ENCODE results near the gene USP1. TPM values are rescaled to one million over a fixed set of nuclear protein-coding genes. Genes with fewer than 3 reads are reported as not detected.

The USP1 gene
- total RNA-seq, 1 donor from 2014 or later = 44.2 TPM

DNA sequence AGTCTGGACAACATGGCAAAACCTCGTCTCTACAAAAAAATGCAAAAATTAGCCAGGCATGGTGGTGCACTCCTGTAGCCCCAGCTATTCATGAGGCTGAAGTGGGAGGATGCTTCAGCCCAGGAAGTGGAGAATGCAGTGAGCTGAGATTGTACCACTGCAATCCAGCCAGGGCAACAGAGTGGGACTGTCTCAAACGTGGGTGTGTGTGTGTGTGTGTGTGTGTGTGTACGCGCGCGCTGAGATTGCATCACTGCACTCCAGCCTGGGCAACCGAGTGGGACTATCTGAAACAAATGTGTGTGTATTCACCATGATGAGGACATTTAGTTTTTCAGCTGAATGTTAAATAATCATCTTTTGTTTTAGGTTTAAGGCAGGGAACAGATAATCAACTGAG, 21.1 kb downstream of the USP1 start:
- no peaks in the 10 kb centered on the region for H3K9me3 Mint-ChIP-seq
- no peaks in the 10 kb centered on the region for H3K27me3 Mint-ChIP-seq
- DNase-seq (ENCODE audit: extremely low spot score, unreplicated experiment) = no peak
- H3K36me3 Mint-ChIP-seq = peaks cover 18% of the 10 kb centered on the region
- H3K4me1 Mint-ChIP-seq (ENCODE audit: unreplicated experiment) = no peaks in the 10 kb centered on the region
- TF ChIP-seq, protein P1, sequence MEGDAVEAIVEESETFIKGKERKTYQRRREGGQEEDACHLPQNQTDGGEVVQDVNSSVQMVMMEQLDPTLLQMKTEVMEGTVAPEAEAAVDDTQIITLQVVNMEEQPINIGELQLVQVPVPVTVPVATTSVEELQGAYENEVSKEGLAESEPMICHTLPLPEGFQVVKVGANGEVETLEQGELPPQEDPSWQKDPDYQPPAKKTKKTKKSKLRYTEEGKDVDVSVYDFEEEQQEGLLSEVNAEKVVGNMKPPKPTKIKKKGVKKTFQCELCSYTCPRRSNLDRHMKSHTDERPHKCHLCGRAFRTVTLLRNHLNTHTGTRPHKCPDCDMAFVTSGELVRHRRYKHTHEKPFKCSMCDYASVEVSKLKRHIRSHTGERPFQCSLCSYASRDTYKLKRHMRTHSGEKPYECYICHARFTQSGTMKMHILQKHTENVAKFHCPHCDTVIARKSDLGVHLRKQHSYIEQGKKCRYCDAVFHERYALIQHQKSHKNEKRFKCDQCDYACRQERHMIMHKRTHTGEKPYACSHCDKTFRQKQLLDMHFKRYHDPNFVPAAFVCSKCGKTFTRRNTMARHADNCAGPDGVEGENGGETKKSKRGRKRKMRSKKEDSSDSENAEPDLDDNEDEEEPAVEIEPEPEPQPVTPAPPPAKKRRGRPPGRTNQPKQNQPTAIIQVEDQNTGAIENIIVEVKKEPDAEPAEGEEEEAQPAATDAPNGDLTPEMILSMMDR (conservative IDR thresholded peaks at IDR 0.05) = no peak
- no peak overlapping the region for H3K4me3 Mint-ChIP-seq
- no peak overlapping the region for H3K27ac Mint-ChIP-seq

DNA sequence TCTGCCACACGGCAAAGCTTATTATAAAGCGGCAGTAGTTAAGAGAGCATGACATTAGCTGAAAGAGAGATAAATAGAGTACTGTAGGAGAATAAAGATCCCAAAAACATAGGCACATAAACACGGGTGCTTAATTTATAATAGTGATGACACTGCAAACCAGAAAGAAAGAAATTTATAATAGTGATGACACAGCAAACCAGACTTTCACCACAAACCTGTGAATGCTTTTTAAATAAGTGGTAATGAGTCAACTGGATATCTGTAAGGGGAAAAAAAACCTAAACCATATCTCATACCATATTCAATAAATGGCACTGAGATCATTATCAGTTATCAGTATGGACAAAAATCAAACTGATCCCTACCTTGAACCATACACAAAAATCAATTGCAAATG, 25.5 kb downstream of the USP1 start:
- Mint-ChIP-seq H3K27ac (no peak overlapping the region), H3K27me3 (no peaks in the 10 kb centered on the region), H3K4me3 (no peak overlapping the region), H3K4me1 (ENCODE audit: unreplicated experiment) (no peaks in the 10 kb centered on the region), H3K9me3 (peaks cover 3% of the 10 kb centered on the region), H3K36me3 (peaks cover 21% of the 10 kb centered on the region)
- no peak for DNase-seq (ENCODE audit: extremely low spot score, unreplicated experiment)
- TF ChIP-seq, protein P1 (conservative IDR thresholded peaks at IDR 0.05) = no peak

GRCh38 chr1:62467092-62467491, 30.2 kb downstream of the USP1 start:
- Mint-ChIP-seq H3K36me3 (peaks cover 56% of the 10 kb centered on the region), H3K9me3 (peaks cover 25% of the 10 kb centered on the region), H3K27me3 (no peaks in the 10 kb centered on the region), H3K4me1 (ENCODE audit: unreplicated experiment) (no peaks in the 10 kb centered on the region), H3K4me3 (no peak overlapping the region), H3K27ac (no peak overlapping the region)
- no peak for DNase-seq (ENCODE audit: extremely low spot score, unreplicated experiment)
- TF ChIP-seq, protein P1 (conservative IDR thresholded peaks at IDR 0.05) = no peak

- Mint-ChIP-seq H3K9me3 (no peaks in the 10 kb centered on the region), H3K27me3 (no peaks in the 10 kb centered on the region), H3K36me3 (peaks cover 19% of the 10 kb centered on the region), H3K27ac (no peak overlapping the region), H3K4me1 (ENCODE audit: unreplicated experiment) (no peaks in the 10 kb centered on the region), H3K4me3 (no peak overlapping the region)
- no peak for DNase-seq (ENCODE audit: extremely low spot score, unreplicated experiment)
- TF ChIP-seq, protein P1 (conservative IDR thresholded peaks at IDR 0.05) = no peak
Observed at GRCh38 chr1:62476525-62477219, 39.8 kb downstream of the USP1 start.

DNA sequence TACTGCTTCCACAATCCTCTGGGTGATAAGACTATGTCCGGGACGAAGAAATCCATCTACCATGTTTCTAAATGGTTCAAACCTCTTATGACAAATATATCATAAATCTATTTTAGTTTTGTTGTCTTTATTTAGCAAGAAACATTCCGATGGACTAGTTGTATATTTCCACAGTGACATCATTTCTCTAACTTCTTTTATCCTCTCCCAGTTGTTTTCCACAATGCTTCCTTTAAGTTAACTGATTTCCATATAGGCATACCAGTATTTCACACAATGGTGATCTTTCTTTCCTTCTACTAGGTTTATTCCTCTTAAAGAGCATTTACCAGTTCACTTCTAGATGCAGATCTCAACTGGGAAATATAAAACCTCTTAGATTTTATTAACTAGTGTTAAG, 44.8 kb downstream of the USP1 start:
- Mint-ChIP-seq H3K27me3 (no peaks in the 10 kb centered on the region), H3K36me3 (peaks cover 23% of the 10 kb centered on the region), H3K4me3 (no peak overlapping the region), H3K4me1 (ENCODE audit: unreplicated experiment) (no peaks in the 10 kb centered on the region), H3K9me3 (no peaks in the 10 kb centered on the region), H3K27ac (no peak overlapping the region)
- TF ChIP-seq, protein P1 (conservative IDR thresholded peaks at IDR 0.05) = no peak
- no peak for DNase-seq (ENCODE audit: extremely low spot score, unreplicated experiment)

Data from type B pancreatic cell (in vitro differentiated cells).